HG03025 (cell line): ENCODE measurements around the gene LPCAT3.
A peak's percentile ranks its signal among the peaks of the same experiment; 100 is the strongest.

Source experiments
- ATAC-seq: cut with Tn5 transposase; IDR thresholded peaks from one replicate; pipeline ENCODE4 v1.9.1; 2021; ENCODE audit warnings: mild to moderate bottlenecking, moderate library complexity; ENCODE audit not compliant: unreplicated experiment, low FRiP score

The LPCAT3 gene

GRCh38 chr12:6965714-6966113 lies 52.6 kb downstream of the LPCAT3 start:
- no peak for ATAC-seq

DNA sequence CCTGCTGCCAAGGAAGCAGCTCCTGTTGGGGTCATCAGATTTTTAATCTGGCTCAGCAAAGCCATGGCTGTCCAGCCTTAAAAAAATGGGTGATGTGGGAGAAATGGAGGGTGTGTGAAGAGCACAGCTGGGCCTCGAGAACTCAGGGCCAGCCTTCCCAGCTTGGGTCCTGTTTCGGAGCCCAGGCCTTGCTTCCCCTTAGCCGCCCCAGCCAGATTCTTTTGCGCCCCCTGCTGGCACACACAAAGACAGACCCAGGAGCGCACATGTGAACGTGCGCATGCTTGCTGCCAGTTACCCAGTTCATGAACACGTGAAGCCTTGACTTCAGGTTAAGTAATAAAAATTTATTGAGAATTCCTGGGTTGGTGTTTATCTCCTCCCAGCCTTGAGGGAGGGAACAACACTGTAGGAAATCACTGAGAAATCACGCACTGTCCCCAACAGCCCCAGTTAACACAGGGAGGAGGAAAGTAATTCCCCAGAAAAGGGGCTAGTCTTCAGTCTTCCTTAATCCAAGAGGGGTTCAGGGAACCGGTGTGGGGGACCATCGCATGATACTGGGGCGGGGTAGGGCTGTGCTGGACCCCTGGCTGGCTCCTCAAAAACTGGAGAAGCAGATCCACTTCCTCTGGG lies 53.1 kb downstream of the LPCAT3 start:
- ATAC-seq = no peak

GRCh38 chr12:6964605-6965025 lies 53.7 kb downstream of the LPCAT3 start:
- ATAC-seq = no peak

- ATAC-seq = no peak
These were observed 54.4 kb downstream of the LPCAT3 start for GRCh38 chr12:6963791-6964413.

GRCh38 chr12:6963016-6963731 lies 55.1 kb downstream of the LPCAT3 start:
- ATAC-seq = no peak

- ATAC-seq = no peak
These were observed 55.8 kb downstream of the LPCAT3 start for GRCh38 chr12:6962285-6963015.

- no peak for ATAC-seq
These were observed 56.5 kb downstream of the LPCAT3 start for GRCh38 chr12:6961695-6962284.

GRCh38 chr12:6961278-6961694 lies 57.0 kb downstream of the LPCAT3 start:
- ATAC-seq = no peak

- ATAC-seq = no peak
These were observed 57.5 kb downstream of the LPCAT3 start for GRCh38 chr12:6960593-6961277.

DNA sequence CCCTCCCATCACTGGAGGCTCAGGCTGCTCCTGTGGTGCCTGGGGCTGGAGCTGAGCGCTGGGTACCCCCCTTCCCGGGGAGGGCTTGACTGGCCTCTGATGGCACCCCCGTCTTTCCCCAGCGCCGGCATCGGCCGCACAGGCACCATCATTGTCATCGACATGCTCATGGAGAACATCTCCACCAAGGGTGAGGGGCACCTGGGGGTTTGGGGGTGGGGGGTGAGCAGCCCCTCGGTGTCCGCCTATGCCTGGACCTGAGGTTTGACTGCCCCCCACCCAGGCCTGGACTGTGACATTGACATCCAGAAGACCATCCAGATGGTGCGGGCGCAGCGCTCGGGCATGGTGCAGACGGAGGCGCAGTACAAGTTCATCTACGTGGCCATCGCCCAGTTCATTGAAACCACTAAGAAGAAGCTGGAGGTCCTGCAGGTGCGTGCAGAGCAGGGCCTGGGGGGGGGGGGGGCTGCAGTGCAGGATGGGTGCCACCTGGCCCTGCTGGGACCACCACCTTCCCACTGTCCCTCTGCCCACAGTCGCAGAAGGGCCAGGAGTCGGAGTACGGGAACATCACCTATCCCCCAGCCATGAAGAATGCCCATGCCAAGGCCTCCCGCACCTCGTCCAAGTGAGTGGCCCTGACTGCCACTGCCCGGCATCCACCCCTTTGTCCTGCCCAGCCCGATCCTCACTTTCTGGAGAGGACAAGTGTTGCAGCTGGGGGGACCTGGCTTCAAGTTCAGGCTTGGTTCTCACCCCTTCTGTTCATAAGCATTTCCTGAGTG lies 58.3 kb downstream of the LPCAT3 start:
- ATAC-seq = no peak

DNA sequence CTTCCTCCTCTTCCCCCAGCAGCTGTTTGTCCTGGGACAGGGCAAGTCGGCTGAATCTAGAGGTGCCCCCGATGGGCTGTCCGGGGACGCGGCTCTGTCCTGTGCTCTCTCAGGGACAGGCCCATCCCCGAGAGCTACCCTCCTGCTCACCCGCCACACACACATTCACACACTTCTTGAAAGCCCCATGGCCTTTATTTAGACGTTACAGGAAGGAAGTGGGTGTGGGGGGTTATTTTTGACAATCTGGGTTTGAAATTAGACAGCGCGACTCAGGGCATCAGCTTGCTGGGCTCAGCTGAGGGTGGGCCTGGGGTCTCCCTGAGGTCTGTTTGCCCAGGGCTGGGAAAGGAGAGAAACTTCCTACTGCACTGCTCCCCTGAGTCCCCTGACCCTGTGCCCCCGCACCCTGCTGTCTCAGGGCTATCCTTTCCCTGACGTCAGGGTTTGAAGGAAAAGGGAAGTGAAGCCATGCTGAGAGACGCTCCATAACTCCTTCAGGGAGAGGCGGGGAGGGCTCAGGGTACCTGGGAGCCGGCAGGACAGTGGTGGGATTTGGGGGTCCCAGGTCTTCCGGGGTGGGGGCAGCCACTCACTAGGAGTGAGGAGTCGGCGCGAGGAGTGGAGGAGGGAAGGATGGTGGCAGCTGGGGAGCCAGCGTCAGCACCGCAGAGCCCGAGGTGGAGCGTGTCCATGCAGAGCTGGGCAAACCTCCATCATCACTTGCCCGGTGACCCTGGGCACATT lies 59.0 kb downstream of the LPCAT3 start:
- peak; percentile 40 for ATAC-seq

DNA sequence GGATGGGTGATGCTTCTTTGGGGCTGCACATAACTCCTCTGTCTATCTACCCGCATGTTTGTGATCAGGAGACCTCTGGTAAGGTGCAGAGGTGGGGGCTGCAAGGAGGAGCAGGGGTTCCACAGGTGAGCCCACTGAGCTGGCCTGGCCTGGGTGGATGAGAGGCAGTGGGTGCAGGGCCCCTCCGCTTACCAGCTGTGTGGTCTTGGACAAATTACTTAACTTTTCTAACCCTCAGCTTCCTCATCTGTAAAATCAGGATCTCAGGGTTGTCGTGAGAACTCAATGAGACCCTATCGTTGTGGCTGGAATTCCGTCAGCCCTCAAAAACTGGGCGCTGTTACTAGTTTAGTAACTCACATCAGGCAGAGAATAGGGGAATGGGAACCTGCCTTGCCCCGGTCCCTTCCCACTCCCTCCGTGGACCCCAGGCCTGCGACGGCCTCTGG lies 59.6 kb downstream of the LPCAT3 start:
- ATAC-seq = no peak

GRCh38 chr12:6957741-6958608 lies 60.3 kb downstream of the LPCAT3 start:
- ATAC-seq = no peak

GRCh38 chr12:6957151-6957701 lies 61.0 kb downstream of the LPCAT3 start:
- no peak for ATAC-seq

DNA sequence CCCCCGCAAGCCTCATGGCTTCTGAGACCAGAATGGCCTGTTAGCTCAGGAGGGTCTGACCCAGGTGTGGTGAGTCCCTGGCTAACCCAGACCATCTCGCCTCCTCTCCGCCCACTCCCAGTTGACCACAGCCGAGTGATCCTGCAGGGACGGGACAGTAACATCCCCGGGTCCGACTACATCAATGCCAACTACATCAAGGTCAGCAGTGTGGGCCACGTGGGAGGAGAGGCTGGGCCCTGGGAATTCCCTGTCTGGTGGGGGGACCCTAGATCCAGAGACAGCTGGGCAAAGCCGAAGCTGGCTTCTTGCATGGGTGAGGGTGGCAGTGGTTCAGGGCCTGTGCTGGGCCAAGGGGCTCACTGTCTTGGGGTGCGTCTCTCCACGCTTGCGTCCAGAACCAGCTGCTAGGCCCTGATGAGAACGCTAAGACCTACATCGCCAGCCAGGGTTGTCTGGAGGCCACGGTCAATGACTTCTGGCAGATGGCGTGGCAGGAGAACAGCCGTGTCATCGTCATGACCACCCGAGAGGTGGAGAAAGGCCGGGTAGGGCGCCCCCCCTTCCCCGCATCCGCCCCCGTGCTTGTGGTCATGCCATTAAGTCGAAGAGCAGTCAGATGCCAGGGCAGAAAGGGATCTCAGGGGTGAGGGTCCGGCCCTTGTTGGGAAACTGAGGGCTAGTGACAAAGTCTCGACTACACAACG lies 62.1 kb downstream of the LPCAT3 start:
- ATAC-seq = no peak

DNA sequence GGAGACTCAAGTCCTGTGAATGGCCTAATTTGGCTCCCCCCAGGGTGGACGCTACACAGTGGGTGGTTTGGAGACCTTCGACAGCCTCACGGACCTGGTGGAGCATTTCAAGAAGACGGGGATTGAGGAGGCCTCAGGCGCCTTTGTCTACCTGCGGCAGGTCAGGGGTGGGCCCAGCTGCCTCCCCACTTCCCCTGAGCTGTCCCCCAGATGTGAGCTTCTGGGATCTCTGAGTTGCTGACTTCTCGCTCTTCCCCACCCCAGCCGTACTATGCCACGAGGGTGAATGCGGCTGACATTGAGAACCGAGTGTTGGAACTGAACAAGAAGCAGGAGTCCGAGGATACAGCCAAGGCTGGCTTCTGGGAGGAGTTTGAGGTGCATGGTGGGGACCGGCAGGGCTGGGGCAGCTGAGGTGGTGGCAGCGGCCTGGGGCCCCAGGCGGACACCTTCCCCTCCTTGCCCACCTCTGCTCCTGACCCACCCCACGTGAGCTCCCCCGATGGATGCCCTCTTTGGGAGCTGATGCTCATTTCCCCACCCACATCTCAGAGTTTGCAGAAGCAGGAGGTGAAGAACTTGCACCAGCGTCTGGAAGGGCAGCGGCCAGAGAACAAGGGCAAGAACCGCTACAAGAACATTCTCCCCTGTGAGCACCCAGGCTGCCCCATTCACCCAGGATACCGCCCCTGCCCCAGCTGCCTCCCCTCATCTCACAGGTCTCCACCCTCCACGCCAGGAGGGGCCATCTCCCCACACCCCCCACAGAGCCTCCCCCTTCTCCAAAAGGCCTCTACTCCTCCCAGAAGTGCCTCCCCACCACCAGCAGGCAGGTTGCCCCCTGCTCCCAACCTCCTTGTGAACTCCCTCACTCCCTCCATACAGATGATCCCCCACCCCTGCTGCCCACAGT lies 62.9 kb downstream of the LPCAT3 start:
- no peak for ATAC-seq
